ENCODE results near the gene OR1J1. TPM values are rescaled to one million over a fixed set of nuclear protein-coding genes. Genes with fewer than 3 reads are reported as not detected.
A peak's percentile ranks its signal among the peaks of the same experiment; 100 is the strongest.

The OR1J1 gene, protein sequence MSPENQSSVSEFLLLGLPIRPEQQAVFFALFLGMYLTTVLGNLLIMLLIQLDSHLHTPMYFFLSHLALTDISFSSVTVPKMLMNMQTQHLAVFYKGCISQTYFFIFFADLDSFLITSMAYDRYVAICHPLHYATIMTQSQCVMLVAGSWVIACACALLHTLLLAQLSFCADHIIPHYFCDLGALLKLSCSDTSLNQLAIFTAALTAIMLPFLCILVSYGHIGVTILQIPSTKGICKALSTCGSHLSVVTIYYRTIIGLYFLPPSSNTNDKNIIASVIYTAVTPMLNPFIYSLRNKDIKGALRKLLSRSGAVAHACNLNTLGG
- not detected in 2 replicates for total RNA-seq (2014; rRNA removed)
- not detected for polyA plus RNA-seq (2012)

- no peak for DNase-seq (ENCODE audit: low read depth)
These were observed at the start of gene OR1J1 for GRCh38 chr9:122477826-122478225. OR1J1 (minus strand) TSS chr9:122477926; CDS start chr9:122477926, 0 bp downstream.

- no peak for DNase-seq (ENCODE audit: low read depth)
These were observed 49.5 kb upstream of the OR1J1 start, which contains the start of gene OR1N1 for GRCh38 chr9:122527193-122527592. OR1N1 (minus strand) TSS chr9:122527293; CDS start chr9:122527293, 0 bp downstream.

DNA sequence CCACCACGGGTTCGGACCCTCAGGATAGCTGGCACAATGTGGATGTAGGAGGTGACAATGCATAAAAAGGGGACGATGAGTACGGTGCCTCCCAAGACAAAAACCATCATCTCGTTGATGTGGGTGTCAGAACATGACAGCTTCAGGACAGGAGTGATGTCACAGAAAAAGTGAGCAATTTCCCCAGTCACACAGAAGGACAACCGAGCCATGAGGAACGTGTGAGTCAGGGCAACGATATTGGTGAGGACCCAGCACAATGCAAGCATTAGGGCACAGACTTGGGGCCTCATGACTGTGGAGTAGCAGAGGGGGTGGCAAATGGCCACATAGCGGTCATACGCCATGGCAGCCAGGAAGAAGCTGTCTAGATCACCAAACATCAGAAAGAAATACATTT lies 48.9 kb upstream of the OR1J1 start:
- no peak for DNase-seq (ENCODE audit: low read depth)

DNA sequence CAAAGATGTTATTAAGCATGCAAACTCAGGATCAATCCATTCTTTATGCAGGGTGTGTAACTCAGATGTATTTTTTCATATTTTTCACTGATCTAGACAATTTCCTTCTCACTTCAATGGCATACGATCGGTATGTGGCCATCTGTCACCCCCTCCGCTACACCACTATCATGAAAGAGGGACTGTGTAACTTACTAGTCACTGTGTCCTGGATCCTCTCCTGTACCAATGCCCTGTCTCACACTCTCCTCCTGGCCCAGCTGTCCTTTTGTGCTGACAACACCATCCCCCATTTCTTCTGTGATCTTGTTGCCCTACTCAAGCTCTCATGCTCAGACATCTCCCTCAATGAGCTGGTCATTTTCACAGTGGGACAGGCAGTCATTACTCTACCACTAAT lies 41.6 kb upstream of the OR1J1 start:
- DNase-seq (ENCODE audit: low read depth): no peak

- DNase-seq (ENCODE audit: low read depth): no peak
These were observed 41.1 kb upstream of the OR1J1 start, which contains the start of gene OR1J4 for GRCh38 chr9:122518841-122519240. OR1J4 (plus strand) TSS chr9:122519141; CDS start chr9:122519141, 0 bp downstream.

GRCh38 chr9:122518226-122518625 lies 40.5 kb upstream of the OR1J1 start:
- DNase-seq (ENCODE audit: low read depth): no peak

DNA sequence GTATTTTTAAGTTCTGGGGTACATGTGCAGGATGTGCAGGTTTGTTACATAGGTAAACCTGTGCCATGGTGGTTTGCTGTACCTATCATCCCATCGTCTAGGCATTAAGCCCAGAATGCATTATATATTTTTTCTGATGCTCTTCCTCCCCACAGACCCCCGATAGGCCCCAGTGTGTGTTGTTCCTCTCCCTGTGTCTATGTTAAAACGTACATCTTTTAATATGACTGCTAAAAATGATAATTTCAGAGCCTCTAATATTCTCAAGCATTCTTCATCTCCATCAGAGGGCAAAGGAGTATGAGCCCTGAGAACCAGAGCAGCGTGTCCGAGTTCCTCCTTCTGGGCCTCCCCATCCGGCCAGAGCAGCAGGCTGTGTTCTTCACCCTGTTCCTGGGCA lies 32.8 kb upstream of the OR1J1 start, which contains the start of gene OR1J2:
Gene OR1J2, plus strand, starts transcription at position 301 of the 400 bp plus-strand sequence. Its CDS starts 0 bp downstream, at position 301.
- no peak for DNase-seq (ENCODE audit: low read depth)

DNA sequence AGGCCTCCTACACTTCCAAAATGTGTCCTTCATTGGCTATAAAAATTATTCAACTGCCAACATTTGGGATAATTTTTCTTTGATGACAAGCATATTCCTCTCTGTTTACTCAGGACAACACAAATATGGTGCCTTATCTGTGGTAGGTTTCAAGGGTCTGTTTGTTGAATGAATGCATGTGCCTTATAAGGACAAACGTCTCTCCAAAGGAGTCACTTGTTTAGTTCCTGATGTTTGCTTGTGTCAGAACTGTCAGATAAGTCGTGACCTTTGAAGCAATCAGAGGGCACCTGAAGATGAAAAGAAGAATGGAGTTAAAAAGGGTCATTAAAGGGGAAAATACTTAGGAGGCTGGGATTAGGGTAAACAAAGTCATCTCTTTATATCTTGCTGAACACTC lies 29.2 kb upstream of the OR1J1 start:
- no peak for DNase-seq (ENCODE audit: low read depth)

DNA sequence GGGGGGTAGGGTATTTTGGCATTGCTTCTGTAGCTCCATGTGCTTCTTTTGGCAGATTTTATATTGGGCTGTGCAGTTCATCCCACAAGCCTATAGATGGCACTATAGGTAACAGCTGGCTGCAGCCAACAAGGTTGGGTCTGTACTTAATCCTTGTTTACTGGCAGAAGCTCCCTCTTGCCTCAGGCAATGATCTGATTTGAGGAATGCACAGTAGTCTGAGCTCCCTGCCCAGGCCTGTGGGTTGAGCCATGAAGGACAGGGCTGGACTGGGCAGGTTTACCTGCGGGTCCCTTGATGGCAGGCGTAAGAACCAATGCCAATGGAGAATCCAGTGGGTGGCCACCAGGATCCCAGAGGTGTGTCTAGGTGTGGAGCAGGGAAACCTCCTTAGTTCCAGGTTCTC lies 21.2 kb upstream of the OR1J1 start:
- peak; percentile 34 for DNase-seq (ENCODE audit: low read depth)

GRCh38 chr9:122479062-122479461 lies 1.3 kb upstream of the OR1J1 start:
- DNase-seq (ENCODE audit: low read depth): no peak

DNA sequence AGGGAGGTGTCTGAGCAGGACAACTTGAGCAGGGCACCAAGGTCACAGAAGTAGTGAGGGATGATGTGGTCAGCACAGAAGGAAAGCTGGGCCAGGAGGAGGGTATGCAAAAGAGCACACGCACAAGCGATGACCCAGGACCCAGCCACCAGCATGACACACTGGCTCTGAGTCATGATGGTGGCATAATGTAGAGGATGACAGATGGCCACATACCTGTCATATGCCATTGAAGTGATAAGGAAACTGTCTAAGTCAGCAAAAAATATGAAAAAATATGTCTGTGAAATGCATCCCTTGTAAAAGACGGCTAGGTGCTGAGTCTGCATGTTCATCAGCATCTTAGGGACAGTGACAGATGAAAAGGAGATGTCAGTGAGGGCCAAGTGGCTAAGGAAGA lies 380 bp downstream of the OR1J1 start:
- DNase-seq (ENCODE audit: low read depth): no peak

- no peak for DNase-seq (ENCODE audit: low read depth)
These were observed 2.0 kb downstream of the OR1J1 start for GRCh38 chr9:122475717-122476116.

DNA sequence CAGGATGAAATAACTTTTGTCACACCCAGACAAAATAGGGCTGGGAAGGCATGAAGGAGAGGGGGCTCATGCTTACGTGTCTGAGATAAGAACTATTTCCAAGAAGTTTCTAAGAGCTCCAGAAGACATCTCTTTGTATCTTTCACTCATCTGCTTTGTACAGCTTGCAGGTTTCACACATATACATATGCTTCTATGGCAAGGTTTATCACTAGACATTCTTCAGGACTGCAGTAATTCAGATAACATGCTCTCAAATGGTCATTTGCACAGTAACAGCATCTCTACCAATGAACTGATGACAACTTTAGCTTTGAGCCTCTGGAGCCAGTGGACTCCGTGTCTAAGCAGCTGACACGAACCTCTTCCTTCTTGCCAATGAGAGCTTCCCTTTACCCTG lies 3.2 kb downstream of the OR1J1 start:
- DNase-seq (ENCODE audit: low read depth): no peak

DNA sequence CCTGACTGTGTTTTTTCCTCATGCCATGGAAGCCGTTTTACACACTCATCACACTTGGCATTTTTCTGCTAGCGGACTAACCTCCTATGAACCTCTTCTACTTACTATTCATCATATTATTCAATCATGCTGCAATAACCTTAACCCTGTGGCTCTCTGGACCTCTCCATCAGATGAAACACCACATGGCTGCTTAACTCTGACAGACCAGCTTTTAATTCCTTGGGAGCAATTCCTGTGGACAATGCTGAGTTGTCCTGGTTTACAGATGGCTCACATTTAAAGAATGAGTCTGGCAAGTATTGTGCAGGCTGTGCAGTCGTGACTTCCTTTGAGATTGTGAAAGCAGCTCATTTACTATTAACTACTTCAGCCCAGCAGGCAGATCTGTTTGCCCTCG lies 9.0 kb downstream of the OR1J1 start:
- DNase-seq (ENCODE audit: low read depth): peak; percentile 8

GRCh38 chr9:122466456-122466855 lies 11.3 kb downstream of the OR1J1 start:
- no peak for DNase-seq (ENCODE audit: low read depth)

DNA sequence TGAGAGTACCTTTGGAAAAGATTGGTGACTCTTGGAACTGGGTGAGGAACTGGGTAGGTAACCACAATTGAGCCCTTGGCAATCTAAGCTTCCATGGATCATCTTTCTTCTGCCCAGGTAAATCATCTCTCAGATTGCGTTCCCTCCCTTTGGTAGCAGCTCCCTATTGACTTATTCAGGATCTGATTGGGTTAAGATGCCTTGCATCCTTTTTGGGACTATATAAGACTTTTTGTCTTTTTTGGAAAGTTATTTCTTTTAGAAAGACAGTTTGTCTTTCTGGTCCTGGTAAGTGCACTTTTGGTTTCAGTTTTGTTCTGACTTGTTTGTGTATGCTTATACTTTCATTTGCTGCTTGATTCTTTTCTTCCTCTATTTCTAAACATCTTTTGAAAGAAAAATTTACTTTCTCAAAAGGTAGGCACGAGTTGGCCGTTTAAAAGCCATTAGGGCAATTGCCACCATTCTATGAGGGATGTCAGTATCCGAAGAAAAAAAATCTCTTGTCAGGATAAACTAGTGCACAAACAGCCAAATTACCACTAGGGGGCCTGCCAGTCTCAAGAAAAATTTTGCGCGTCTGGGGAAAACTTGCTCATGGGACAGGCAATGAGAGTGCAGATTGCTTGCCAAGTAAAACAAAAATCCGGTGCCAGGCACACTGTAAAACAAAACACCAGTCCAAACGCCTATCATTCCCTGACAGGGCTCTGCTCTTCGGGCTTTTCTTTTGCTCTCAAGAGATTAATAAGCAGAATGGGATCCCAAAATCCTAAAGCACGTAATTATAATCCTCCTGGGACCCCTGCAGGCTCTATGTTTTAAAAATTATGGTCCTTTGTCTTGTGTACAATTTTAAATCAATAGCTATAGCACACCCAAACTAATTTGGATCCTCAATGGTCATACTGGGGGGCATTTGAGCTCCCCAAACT lies 12.8 kb downstream of the OR1J1 start:
- DNase-seq (ENCODE audit: low read depth): peak; percentile 88

- peak; percentile 11 for DNase-seq (ENCODE audit: low read depth)
These were observed 13.7 kb downstream of the OR1J1 start for GRCh38 chr9:122463828-122464632.

DNA sequence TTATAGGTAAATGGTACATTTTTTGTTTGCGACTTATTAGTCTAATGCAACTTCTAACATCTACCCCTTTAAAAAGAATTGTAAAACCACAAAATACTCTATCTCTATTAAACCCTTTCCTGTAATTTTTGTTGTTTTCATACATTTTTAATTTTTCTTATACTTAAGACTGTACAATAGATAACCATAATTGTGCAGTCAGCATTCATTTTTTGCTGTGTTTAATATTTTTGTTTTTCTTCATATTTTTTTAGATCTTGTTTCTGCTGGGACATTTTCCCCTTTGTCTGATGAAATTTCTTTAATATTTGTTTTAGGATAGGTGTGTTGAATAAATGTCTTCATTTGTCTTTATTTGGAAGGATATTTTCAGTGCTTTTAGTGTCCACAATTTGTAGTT lies 19.9 kb downstream of the OR1J1 start:
- DNase-seq (ENCODE audit: low read depth): no peak

GRCh38 chr9:122456123-122456522 lies 21.6 kb downstream of the OR1J1 start:
- no peak for DNase-seq (ENCODE audit: low read depth)

DNA sequence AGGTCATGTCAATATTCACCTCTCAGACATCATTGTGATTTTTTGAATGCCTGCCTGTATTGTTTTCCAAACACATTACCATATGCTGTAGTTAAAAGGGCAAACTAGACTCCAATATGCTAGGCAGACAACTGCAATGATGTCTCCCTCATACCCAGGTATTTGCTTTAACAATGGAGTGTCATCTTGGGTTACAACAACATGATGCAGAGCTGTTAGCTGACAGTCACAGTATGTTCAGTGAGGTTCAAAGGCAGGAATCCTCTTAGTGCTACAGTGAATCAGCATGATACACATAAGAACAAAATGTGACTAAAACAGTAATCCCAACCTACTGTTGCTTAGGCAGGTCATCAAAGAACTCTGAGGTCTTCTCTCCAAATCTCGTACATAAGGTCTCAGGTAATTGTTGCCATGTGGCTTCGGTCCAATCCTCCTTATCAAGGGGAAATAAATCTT lies 24.0 kb downstream of the OR1J1 start:
- no peak for DNase-seq (ENCODE audit: low read depth)

DNA sequence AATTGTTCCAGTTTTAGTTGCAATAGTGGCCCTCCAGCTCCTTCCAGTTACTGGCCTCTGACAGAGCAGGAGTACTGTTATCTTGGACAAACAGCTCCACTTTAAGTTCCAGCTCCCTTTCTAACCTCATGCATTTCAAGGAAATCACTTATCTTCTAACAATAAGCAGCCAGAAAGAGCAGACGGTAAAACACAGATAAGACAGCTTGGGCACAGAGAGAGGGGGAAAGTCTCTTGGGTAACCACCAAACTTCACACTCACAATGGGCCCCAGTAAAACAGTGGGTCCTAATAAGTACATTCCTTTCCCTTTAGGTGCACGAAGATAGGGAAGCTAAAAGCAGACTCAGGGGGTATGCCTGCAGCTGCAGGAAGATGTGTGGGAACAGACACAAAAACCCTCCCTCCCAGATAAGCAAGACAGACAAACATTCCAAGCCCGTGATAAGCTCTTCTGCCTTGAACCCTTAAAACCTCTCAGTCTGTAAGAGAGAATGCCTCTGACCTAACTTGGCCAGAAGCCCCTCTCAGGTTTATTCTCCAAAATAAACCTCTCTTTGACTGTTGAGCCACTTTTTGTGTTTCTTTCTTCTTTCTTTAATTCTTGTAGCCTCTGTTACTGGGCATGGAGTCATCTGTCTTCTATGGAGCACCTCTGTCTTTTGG lies 30.8 kb downstream of the OR1J1 start:
- DNase-seq (ENCODE audit: low read depth): no peak

All from LHCN-M2 (cell line).